Activated CD4-positive, alpha-beta T cell treated with anti-CD3 and anti-CD28 coated beads for 36 hours (primary cell): ENCODE results near the gene SIKE1. TPM values are rescaled to one million over a fixed set of nuclear protein-coding genes. Genes with fewer than 3 reads are reported as not detected.
"Not testable (repeated sequence)": the region's sequence is repeated elsewhere in the genome, so short reads cannot be mapped to it uniquely, and the experiment has no call there.

Experiments used
- ATAC-seq: fragments of 200-7000 bp; cut with Tn5 transposase; one replicate; pipeline ENCODE4 v1.10.0; 2021; ENCODE audit warnings: mild to moderate bottlenecking, moderate library complexity
- CTCF ChIA-PET: fragments of 350-600 bp; sonication (Branson Sonifier 250); formaldehyde crosslinking; loops from one replicate; lab custom pipeline; 2021; ENCODE audit warnings: antibody characterized with exemption; lab: Charles Lee
- POLR2A ChIA-PET: fragments of 350-600 bp; sonication (Branson Sonifier 250); formaldehyde crosslinking; loops from one replicate; lab custom pipeline; 2021; ENCODE audit warnings: antibody characterized with exemption, inconsistent platforms; lab: Charles Lee
- DNase-seq: peaks from one replicate; pipeline ENCODE4 v3.0.0-alpha.2; 2020
- H3K27ac Mint-ChIP-seq: one replicate; pipeline ENCODE4 v1.8.0; 2021; ENCODE audit warnings: mixed read lengths
- H3K27me3 Mint-ChIP-seq: one replicate; pipeline ENCODE4 v1.8.0; 2021; ENCODE audit warnings: mixed read lengths
- H3K36me3 Mint-ChIP-seq: one replicate; pipeline ENCODE4 v1.8.0; 2021; ENCODE audit warnings: low read depth, mixed read lengths
- H3K4me1 Mint-ChIP-seq: one replicate; pipeline ENCODE4 v1.8.0; 2021; ENCODE audit warnings: mixed read lengths
- H3K4me3 Mint-ChIP-seq: one replicate; pipeline ENCODE4 v1.8.0; 2021; ENCODE audit warnings: mild to moderate bottlenecking, moderate library complexity, mixed read lengths
- H3K9me3 Mint-ChIP-seq: one replicate; pipeline ENCODE4 v1.8.0; 2021; ENCODE audit warnings: low read depth, mixed read lengths
- intact Hi-C, 2 experiments: fragments of 100-400 bp; cut with DNase I in 1 of 2; cut with micrococcal nuclease in 1 of 2; formaldehyde crosslinking; loops; one replicate each; pipeline versions ENCODE4 v1.14.2 to v1.15.1; 2022 to 2024; cut with DNase I, micrococcal nuclease
- total RNA-seq, 2 experiments: library from RNA; stranded (reverse); gene quantifications; one replicate each; pipeline ENCODE4 v1.2.3, GENCODE V29; 2021

SIKE1 gene
- total RNA-seq, 2 experiments from 2014 or later, result 56.9 to 67.2 TPM

- peaks cover 21% of the 10 kb centered on the region for H3K4me1 Mint-ChIP-seq
- ATAC-seq, result no peak
- DNase-seq, result no peak
- peaks cover 7% of the 10 kb centered on the region for H3K27me3 Mint-ChIP-seq
- CTCF ChIA-PET, result interaction anchor here (0.9 to 1.2 kb wide), 2 partner anchors 43 to 66 kb away, joined by 3 read pairs; no protein-coding TSS in a partner anchor
- H3K36me3 Mint-ChIP-seq, result peaks cover 25% of the 10 kb centered on the region
- H3K9me3 Mint-ChIP-seq, result peaks cover 14% of the 10 kb centered on the region
- POLR2A ChIA-PET, result no interaction called here
- no peak overlapping the region for H3K4me3 Mint-ChIP-seq
- intact Hi-C loops, result loop anchor here in 1 of 2 experiments (2.0 kb wide), 1 partner anchor 20 kb away; no protein-coding TSS in a partner anchor
- H3K27ac Mint-ChIP-seq, result no peak overlapping the region
Measured at GRCh38 chr1:114782476-114782875, 2.0 kb upstream of the SIKE1 start.

GRCh38 chr1:114779722-114780121, 763 bp downstream of the SIKE1 start:
- ChIA-PET POLR2A (no interaction called here), CTCF (interaction anchor here (1.2 kb wide), 1 partner anchor 64 kb away, joined by 4 read pairs; no protein-coding TSS in a partner anchor)
- ATAC-seq, result no peak
- intact Hi-C loops, result loop anchor here (1.0 to 2.0 kb wide), 8 partner anchors 21 to 433 kb away; partner anchors contain the start of genes NRAS (in 2 of the 2), BCAS2 (in 1 of the 2), CSDE1 (in 1 of the 2) and DENND2C (in 1 of the 2)
- H3K4me3 Mint-ChIP-seq, result peak overlapping the region; percentile 100
- H3K4me1 Mint-ChIP-seq, result peaks cover 21% of the 10 kb centered on the region
- H3K27me3 Mint-ChIP-seq, result no peaks in the 10 kb centered on the region
- H3K9me3 Mint-ChIP-seq, result no peaks in the 10 kb centered on the region
- peak overlapping the region; percentile 97 for H3K27ac Mint-ChIP-seq
- DNase-seq, result no peak
- peaks cover 29% of the 10 kb centered on the region for H3K36me3 Mint-ChIP-seq

- POLR2A ChIA-PET, intact Hi-C loops, H3K27me3 Mint-ChIP-seq, DNase-seq, H3K27ac Mint-ChIP-seq, H3K9me3 Mint-ChIP-seq, ATAC-seq, H3K4me3 Mint-ChIP-seq, CTCF ChIA-PET: not testable (repeated sequence)
- Mint-ChIP-seq H3K4me1 (peaks cover 21% of the 10 kb centered on the region), H3K36me3 (peaks cover 38% of the 10 kb centered on the region)
Measured at GRCh38 chr1:114776726-114777125, 3.8 kb downstream of the SIKE1 start.

- H3K27ac Mint-ChIP-seq, result no peak overlapping the region
- no peaks in the 10 kb centered on the region for H3K27me3 Mint-ChIP-seq
- DNase-seq (no peak), ATAC-seq (no peak)
- ChIA-PET POLR2A (no interaction called here), CTCF (no interaction called here)
- no peaks in the 10 kb centered on the region for H3K9me3 Mint-ChIP-seq
- intact Hi-C loops, result no loop called here
- peaks cover 27% of the 10 kb centered on the region for H3K36me3 Mint-ChIP-seq
- H3K4me3 Mint-ChIP-seq, result no peak overlapping the region
- no peaks in the 10 kb centered on the region for H3K4me1 Mint-ChIP-seq
Measured at GRCh38 chr1:114771992-114772391, 8.5 kb downstream of the SIKE1 start.

GRCh38 chr1:114770989-114771388, 9.5 kb downstream of the SIKE1 start:
- H3K27ac Mint-ChIP-seq, result no peak overlapping the region
- intact Hi-C loops, result no loop called here
- no peaks in the 10 kb centered on the region for H3K27me3 Mint-ChIP-seq
- ChIA-PET POLR2A (interaction anchor here (1.0 kb wide), 1 partner anchor 14 kb away, joined by 3 read pairs; no protein-coding TSS in a partner anchor), CTCF (no interaction called here)
- H3K9me3 Mint-ChIP-seq, result no peaks in the 10 kb centered on the region
- peaks cover 19% of the 10 kb centered on the region for H3K36me3 Mint-ChIP-seq
- no peaks in the 10 kb centered on the region for H3K4me1 Mint-ChIP-seq
- no peak overlapping the region for H3K4me3 Mint-ChIP-seq
- DNase-seq (no peak), ATAC-seq (no peak)

GRCh38 chr1:114764689-114765088, 15.8 kb downstream of the SIKE1 start:
- Mint-ChIP-seq H3K27ac (no peak overlapping the region), H3K4me3 (no peak overlapping the region), H3K27me3 (no peaks in the 10 kb centered on the region), H3K9me3 (peaks cover 6% of the 10 kb centered on the region), H3K4me1 (peaks cover 4% of the 10 kb centered on the region), H3K36me3 (peaks cover 9% of the 10 kb centered on the region)
- ATAC-seq (no peak), DNase-seq (no peak)
- ChIA-PET CTCF (no interaction called here), POLR2A (no interaction called here)
- intact Hi-C loops, result no loop called here

GRCh38 chr1:114758256-114758832, 22.1 kb downstream of the SIKE1 start:
- ATAC-seq, result no peak
- Mint-ChIP-seq H3K9me3 (peaks cover 7% of the 10 kb centered on the region), H3K27me3 (no peaks in the 10 kb centered on the region), H3K27ac (peak overlapping the region; percentile 99), H3K36me3 (peaks cover 33% of the 10 kb centered on the region), H3K4me1 (peaks cover 48% of the 10 kb centered on the region), H3K4me3 (peak overlapping the region; percentile 99)
- DNase-seq, result no peak
- POLR2A ChIA-PET, result interaction anchor here (0.7 to 1.5 kb wide), 2 partner anchors 20 to 248 kb away, joined by 3 to 4 read pairs; partner anchors contain the start of gene TRIM33
- CTCF ChIA-PET, result interaction anchor here (0.7 kb wide), 1 partner anchor 42 kb away, joined by 4 read pairs; no protein-coding TSS in a partner anchor
- intact Hi-C loops, result loop anchor here in 1 of 2 experiments (1.0 to 5.0 kb wide), 7 partner anchors 22 to 1801 kb away; partner anchors contain the start of genes MAGI3, SIKE1, SLC16A1 and TRIM33

GRCh38 chr1:114757455-114758255, 22.8 kb downstream of the SIKE1 start, which contains the start of gene CSDE1:
Gene CSDE1, minus strand, starts transcription at chr1:114757984. Its CDS starts 18,094 bp downstream, at chr1:114739890.
- Mint-ChIP-seq H3K4me1 (peaks cover 53% of the 10 kb centered on the region), H3K9me3 (peaks cover 3% of the 10 kb centered on the region), H3K4me3 (peak within 1 kb of the TSS; percentile 99), H3K27ac (peak within 1 kb of the TSS; percentile 99), H3K36me3 (peaks cover 33% of the 10 kb centered on the region), H3K27me3 (no peaks in the 10 kb centered on the region)
- ATAC-seq, result peak; percentile 87
- intact Hi-C loops, result loop anchor here (1.0 to 5.0 kb wide), 16 partner anchors 17 to 1800 kb away; partner anchors contain the start of genes BCAS2 (in 2 of the 2), NRAS (in 2 of the 2), SIKE1 (in 2 of the 2) and TRIM33 (in 2 of the 2)
- POLR2A ChIA-PET, result interaction anchor here (0.6 to 1.5 kb wide), 5 partner anchors 11 to 247 kb away, joined by 3 to 4 read pairs (median 4); partner anchors contain the start of gene TRIM33
- peak; percentile 98 for DNase-seq
- CTCF ChIA-PET, result interaction anchor here (0.5 to 1.0 kb wide), 4 partner anchors 11 to 1218 kb away, joined by 3 to 4 read pairs (median 4); no protein-coding TSS in a partner anchor

GRCh38 chr1:114756949-114757454, 23.5 kb downstream of the SIKE1 start:
- peak overlapping the region; percentile 99 for H3K27ac Mint-ChIP-seq
- DNase-seq (peak; percentile 48), ATAC-seq (no peak)
- H3K36me3 Mint-ChIP-seq, result peaks cover 38% of the 10 kb centered on the region
- CTCF ChIA-PET, result interaction anchor here (0.5 to 2.1 kb wide), 4 partner anchors 10 to 1219 kb away, joined by 3 to 4 read pairs (median 4); partner anchors contain the start of gene NRAS
- no peaks in the 10 kb centered on the region for H3K27me3 Mint-ChIP-seq
- H3K4me1 Mint-ChIP-seq, result peaks cover 60% of the 10 kb centered on the region
- H3K4me3 Mint-ChIP-seq, result peak overlapping the region; percentile 99
- H3K9me3 Mint-ChIP-seq, result peaks cover 3% of the 10 kb centered on the region
- intact Hi-C loops, result loop anchor here (1.0 to 5.0 kb wide), 16 partner anchors 11 to 1800 kb away; partner anchors contain the start of genes BCAS2 (in 2 of the 2), NRAS (in 2 of the 2), DCLRE1B (in 1 of the 2) and DENND2C (in 1 of the 2)
- POLR2A ChIA-PET, result interaction anchor here (0.6 to 2.1 kb wide), 5 partner anchors 10 to 246 kb away, joined by 3 to 9 read pairs (median 4); partner anchors contain the start of gene TRIM33
